ENCODE measurements around the gene PHKB. TPM values are rescaled to one million over a fixed set of nuclear protein-coding genes. Genes with fewer than 3 reads are reported as not detected.

PHKB gene
- polyA plus RNA-seq, 1 experiment = 78.7 TPM

DNA sequence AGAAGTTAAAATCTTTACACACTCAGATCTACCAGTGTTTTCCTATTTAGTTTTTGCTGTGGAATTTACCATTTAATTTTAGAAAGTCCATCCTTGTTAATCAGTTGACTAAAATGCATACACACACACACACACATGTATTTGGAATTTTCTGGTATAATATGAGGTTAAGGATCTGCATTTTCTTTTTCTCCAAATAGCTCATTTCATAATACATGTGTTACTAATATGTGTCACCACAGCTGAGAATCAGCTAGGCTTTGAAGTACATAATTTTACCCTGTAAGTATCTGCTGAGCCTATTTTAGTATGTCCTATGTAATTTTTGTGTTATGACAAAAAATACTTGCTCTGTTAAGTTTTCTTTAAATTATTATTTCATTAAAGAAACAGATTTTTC, 143.2 kb downstream of the PHKB start:
- POLR2A ChIA-PET = no interaction called here
- Histone ChIP-seq H3K27ac (ENCODE audit: low read depth, low read length) (no peak overlapping the region), H3K4me3 (ENCODE audit: low read depth, low read length) (no peak overlapping the region), H3K9me3 (ENCODE audit: control insufficient read depth, insufficient read depth, low read length) (no peaks in the 10 kb centered on the region), H3K27me3 (ENCODE audit: control insufficient read depth, insufficient read depth, low read length) (no peaks in the 10 kb centered on the region)
- no peak for DNase-seq (ENCODE audit: low read depth, low spot score)
- CTCF ChIA-PET = no interaction called here
- TF ChIP-seq, protein P1, sequence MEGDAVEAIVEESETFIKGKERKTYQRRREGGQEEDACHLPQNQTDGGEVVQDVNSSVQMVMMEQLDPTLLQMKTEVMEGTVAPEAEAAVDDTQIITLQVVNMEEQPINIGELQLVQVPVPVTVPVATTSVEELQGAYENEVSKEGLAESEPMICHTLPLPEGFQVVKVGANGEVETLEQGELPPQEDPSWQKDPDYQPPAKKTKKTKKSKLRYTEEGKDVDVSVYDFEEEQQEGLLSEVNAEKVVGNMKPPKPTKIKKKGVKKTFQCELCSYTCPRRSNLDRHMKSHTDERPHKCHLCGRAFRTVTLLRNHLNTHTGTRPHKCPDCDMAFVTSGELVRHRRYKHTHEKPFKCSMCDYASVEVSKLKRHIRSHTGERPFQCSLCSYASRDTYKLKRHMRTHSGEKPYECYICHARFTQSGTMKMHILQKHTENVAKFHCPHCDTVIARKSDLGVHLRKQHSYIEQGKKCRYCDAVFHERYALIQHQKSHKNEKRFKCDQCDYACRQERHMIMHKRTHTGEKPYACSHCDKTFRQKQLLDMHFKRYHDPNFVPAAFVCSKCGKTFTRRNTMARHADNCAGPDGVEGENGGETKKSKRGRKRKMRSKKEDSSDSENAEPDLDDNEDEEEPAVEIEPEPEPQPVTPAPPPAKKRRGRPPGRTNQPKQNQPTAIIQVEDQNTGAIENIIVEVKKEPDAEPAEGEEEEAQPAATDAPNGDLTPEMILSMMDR (IDR thresholded peaks at IDR 0.05; ENCODE audit: low read depth, low read length) = no peak

- CTCF ChIA-PET = no interaction called here
- TF ChIP-seq, protein P1 (IDR thresholded peaks at IDR 0.05; ENCODE audit: low read depth, low read length) = no peak
- Histone ChIP-seq H3K27ac (ENCODE audit: low read depth, low read length) (no peak overlapping the region), H3K27me3 (ENCODE audit: control insufficient read depth, insufficient read depth, low read length) (no peaks in the 10 kb centered on the region), H3K4me3 (ENCODE audit: low read depth, low read length) (no peak overlapping the region), H3K9me3 (ENCODE audit: control insufficient read depth, insufficient read depth, low read length) (no peaks in the 10 kb centered on the region)
- POLR2A ChIA-PET = no interaction called here
- DNase-seq (ENCODE audit: low read depth, low spot score) = no peak
Measured at GRCh38 chr16:47611042-47611441, 149.9 kb downstream of the PHKB start.

DNA sequence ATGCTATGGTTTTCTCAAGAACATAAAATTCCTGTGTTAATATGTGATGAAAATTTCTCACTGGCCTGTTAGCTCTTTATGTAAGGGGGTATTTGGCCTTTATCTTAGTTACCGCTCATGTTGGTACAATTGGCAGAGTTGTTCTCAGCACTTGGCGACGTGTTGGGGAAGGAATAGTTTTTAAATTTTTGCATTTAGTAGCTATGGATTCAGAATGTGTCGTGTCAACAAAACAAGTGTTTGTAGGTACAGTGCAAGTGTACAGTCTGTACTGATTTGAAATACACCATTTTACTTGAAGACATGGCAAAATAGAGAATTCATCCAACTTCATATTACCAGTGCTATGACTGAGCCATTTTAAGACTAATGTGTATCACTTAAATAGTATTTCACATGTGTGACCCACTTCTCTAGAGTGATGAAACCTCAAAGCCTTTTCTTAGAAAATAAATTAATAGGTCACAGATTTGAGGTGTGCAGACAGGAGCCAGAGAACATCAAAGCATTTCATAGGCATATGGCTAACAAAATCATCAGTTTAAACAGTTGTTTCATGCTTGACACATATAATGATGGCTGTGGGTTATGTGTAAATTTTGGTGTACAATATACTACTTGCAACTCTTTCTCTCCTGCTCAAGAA, 150.8 kb downstream of the PHKB start:
- Histone ChIP-seq H3K27me3 (ENCODE audit: control insufficient read depth, insufficient read depth, low read length) (no peaks in the 10 kb centered on the region), H3K27ac (ENCODE audit: low read depth, low read length) (no peak overlapping the region), H3K4me3 (ENCODE audit: low read depth, low read length) (no peak overlapping the region), H3K9me3 (ENCODE audit: control insufficient read depth, insufficient read depth, low read length) (no peaks in the 10 kb centered on the region)
- ChIA-PET POLR2A (no interaction called here), CTCF (no interaction called here)
- TF ChIP-seq, protein P1 (IDR thresholded peaks at IDR 0.05; ENCODE audit: low read depth, low read length) = no peak
- no peak for DNase-seq (ENCODE audit: low read depth, low spot score)

- DNase-seq (ENCODE audit: low read depth, low spot score) = no peak
- Histone ChIP-seq H3K9me3 (ENCODE audit: control insufficient read depth, insufficient read depth, low read length) (no peaks in the 10 kb centered on the region), H3K4me3 (ENCODE audit: low read depth, low read length) (no peak overlapping the region), H3K27ac (ENCODE audit: low read depth, low read length) (no peak overlapping the region), H3K27me3 (ENCODE audit: control insufficient read depth, insufficient read depth, low read length) (no peaks in the 10 kb centered on the region)
- TF ChIP-seq, protein P1 (IDR thresholded peaks at IDR 0.05; ENCODE audit: low read depth, low read length) = no peak
- POLR2A ChIA-PET = no interaction called here
- CTCF ChIA-PET = interaction anchor here (0.6 kb wide), 1 partner anchor 588 kb away, joined by 4 read pairs; no protein-coding TSS in a partner anchor
Measured at GRCh38 chr16:47612711-47613110, 151.6 kb downstream of the PHKB start.

DNA sequence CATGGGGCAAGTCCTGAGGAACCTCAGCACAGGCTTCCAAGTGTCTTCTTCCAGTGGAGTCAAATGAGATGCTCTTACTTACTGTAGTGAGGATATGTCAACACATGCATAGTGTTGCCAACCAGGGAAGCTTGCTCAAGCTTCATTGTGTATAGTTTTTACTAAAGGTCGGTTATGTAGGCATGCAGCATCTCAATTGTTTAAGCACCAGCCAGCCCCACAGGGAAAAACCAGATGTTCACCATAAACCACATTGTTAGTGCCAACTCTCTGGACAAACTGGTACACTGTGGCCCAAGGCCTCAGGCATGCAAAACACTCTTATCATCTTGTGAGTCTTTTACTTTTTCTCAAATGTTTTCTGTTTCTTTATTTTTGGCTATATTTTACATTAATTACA, 152.1 kb downstream of the PHKB start:
- DNase-seq (ENCODE audit: low read depth, low spot score) = no peak
- ChIA-PET CTCF (no interaction called here), POLR2A (no interaction called here)
- no peaks in the 10 kb centered on the region for H3K9me3 ChIP-seq (ENCODE audit: control insufficient read depth, insufficient read depth, low read length)
- TF ChIP-seq, protein P1 (IDR thresholded peaks at IDR 0.05; ENCODE audit: low read depth, low read length) = no peak
- H3K4me3 ChIP-seq (ENCODE audit: low read depth, low read length) = no peak overlapping the region
- no peaks in the 10 kb centered on the region for H3K27me3 ChIP-seq (ENCODE audit: control insufficient read depth, insufficient read depth, low read length)
- no peak overlapping the region for H3K27ac ChIP-seq (ENCODE audit: low read depth, low read length)
